Measurements from ENCODE around the gene RARS2.

DNA sequence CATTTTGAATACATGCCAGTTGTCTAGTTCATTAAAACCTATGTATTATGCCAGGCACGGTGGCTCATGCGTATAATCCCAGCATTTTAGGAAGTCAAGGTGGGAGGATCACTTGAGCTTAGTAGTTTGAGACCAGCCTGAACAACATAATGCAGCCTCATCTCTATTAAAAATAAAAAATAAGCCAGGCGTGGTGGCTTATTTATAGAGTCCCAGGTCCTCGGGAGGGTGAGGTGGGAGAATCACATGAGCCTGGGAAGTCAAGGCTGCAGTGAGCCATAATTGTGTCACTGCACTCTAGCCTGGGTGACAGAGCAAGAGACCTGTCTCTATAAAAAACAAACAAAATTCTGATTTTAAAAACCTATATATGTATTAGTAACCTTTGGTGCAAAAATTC lies 27.6 kb upstream of the RARS2 start:
- TF ChIP-seq, protein P1, sequence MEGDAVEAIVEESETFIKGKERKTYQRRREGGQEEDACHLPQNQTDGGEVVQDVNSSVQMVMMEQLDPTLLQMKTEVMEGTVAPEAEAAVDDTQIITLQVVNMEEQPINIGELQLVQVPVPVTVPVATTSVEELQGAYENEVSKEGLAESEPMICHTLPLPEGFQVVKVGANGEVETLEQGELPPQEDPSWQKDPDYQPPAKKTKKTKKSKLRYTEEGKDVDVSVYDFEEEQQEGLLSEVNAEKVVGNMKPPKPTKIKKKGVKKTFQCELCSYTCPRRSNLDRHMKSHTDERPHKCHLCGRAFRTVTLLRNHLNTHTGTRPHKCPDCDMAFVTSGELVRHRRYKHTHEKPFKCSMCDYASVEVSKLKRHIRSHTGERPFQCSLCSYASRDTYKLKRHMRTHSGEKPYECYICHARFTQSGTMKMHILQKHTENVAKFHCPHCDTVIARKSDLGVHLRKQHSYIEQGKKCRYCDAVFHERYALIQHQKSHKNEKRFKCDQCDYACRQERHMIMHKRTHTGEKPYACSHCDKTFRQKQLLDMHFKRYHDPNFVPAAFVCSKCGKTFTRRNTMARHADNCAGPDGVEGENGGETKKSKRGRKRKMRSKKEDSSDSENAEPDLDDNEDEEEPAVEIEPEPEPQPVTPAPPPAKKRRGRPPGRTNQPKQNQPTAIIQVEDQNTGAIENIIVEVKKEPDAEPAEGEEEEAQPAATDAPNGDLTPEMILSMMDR (conservative IDR thresholded peaks at IDR 0.05; ENCODE audit: low read length) = no peak
- no peak for TF ChIP-seq EZH2phosphoT487 (IDR thresholded peaks at IDR 0.05; ENCODE audit: borderline replicate concordance)
